ENCODE data around the gene ACBD4. TPM values are rescaled to one million over a fixed set of nuclear protein-coding genes. Genes with fewer than 3 reads are reported as not detected.
A peak's percentile ranks its signal among the peaks of the same experiment; 100 is the strongest.

The ACBD4 gene
- total RNA-seq = 1 to 10 TPM; 8.4 to 8.7 TPM
- long read RNA-seq, partial matches to known transcripts = 0 of 9 reads
- long read RNA-seq, other reads (novel, unspliced or antisense) = 7 of 9 reads

- intact Hi-C loops (cut with DNase I) = loop anchor here in 1 of 2 donors (1.0 kb wide), 1 partner anchor 62 kb away; no protein-coding TSS in a partner anchor
- DNase-seq = peak; percentile 97
- ATAC-seq = peak; percentile 79 to 80
Observed at GRCh38 chr17:45135192-45135977, at the start of gene ACBD4. Gene ACBD4, plus strand, starts transcription at chr17:45135687. Its CDS starts 458 bp downstream, at chr17:45136145.

GRCh38 chr17:45086391-45086790 lies 49.1 kb upstream of the ACBD4 start:
- DNase-seq (no peak), ATAC-seq (no peak)
- intact Hi-C loops (cut with DNase I) = no loop called here

- intact Hi-C loops (cut with DNase I) = no loop called here
- ATAC-seq = no peak
- no peak for DNase-seq
Observed at GRCh38 chr17:45086865-45087503, 48.5 kb upstream of the ACBD4 start.

GRCh38 chr17:45087504-45087975 lies 47.9 kb upstream of the ACBD4 start:
- intact Hi-C loops (cut with DNase I) = no loop called here
- peak; percentile 28 to 36 for ATAC-seq
- DNase-seq = no peak

GRCh38 chr17:45087978-45088377 lies 47.5 kb upstream of the ACBD4 start:
- intact Hi-C loops (cut with DNase I) = no loop called here
- DNase-seq (no peak), ATAC-seq (no peak)

GRCh38 chr17:45088741-45089140 lies 46.7 kb upstream of the ACBD4 start:
- ATAC-seq (no peak), DNase-seq (no peak)
- intact Hi-C loops (cut with DNase I) = no loop called here

GRCh38 chr17:45090711-45091110 lies 44.8 kb upstream of the ACBD4 start:
- ATAC-seq = no peak
- no peak for DNase-seq
- intact Hi-C loops (cut with DNase I) = loop anchor here (10.0 kb wide), 1 partner anchor 176 kb away; the partner anchor contains the start of gene GFAP (in 2 of the 2)

GRCh38 chr17:45091778-45092425 lies 43.6 kb upstream of the ACBD4 start:
- peak; percentile 19 for DNase-seq
- intact Hi-C loops (cut with DNase I) = loop anchor here (10.0 kb wide), 1 partner anchor 177 kb away; the partner anchor contains the start of gene GFAP (in 2 of the 2)
- ATAC-seq = no peak

- ATAC-seq = peak; percentile 95 to 97
- intact Hi-C loops (cut with DNase I) = loop anchor here (10.0 kb wide), 1 partner anchor 178 kb away; the partner anchor contains the start of gene GFAP (in 2 of the 2)
- DNase-seq = peak; percentile 90
Observed at GRCh38 chr17:45092911-45093430, 42.5 kb upstream of the ACBD4 start.

GRCh38 chr17:45093444-45094110 lies 41.9 kb upstream of the ACBD4 start:
- no peak for DNase-seq
- intact Hi-C loops (cut with DNase I) = loop anchor here (10.0 kb wide), 1 partner anchor 179 kb away; the partner anchor contains the start of gene GFAP (in 2 of the 2)

GRCh38 chr17:45096141-45096540 lies 39.3 kb upstream of the ACBD4 start:
- no peak for DNase-seq
- no peak for ATAC-seq
- intact Hi-C loops (cut with DNase I) = loop anchor here (5.0 to 10.0 kb wide), 3 partner anchors 36 to 181 kb away; partner anchors contain the start of genes GFAP (in 2 of the 2) and PLCD3 (in 2 of the 2)

More at GRCh38 chr17:45093444-45094110, 41.9 kb upstream of the ACBD4 start:
- ATAC-seq = peak; percentile 52 to 60

- intact Hi-C loops (cut with DNase I) = loop anchor here (5.0 to 10.0 kb wide), 3 partner anchors 35 to 182 kb away; partner anchors contain the start of genes GFAP (in 2 of the 2) and PLCD3 (in 2 of the 2)
- DNase-seq (no peak), ATAC-seq (no peak)
Observed at GRCh38 chr17:45096926-45097325, 38.6 kb upstream of the ACBD4 start.

- DNase-seq = no peak
- ATAC-seq = peak in 1 of 2 donors; percentile 2
- intact Hi-C loops (cut with DNase I) = loop anchor here (2.0 to 10.0 kb wide), 4 partner anchors 34 to 183 kb away; partner anchors contain the start of genes GFAP (in 2 of the 2) and PLCD3 (in 2 of the 2)
Observed at GRCh38 chr17:45098081-45098868, 37.2 kb upstream of the ACBD4 start.

GRCh38 chr17:45098869-45099616 lies 36.4 kb upstream of the ACBD4 start:
- intact Hi-C loops (cut with DNase I) = loop anchor here (2.0 to 10.0 kb wide), 4 partner anchors 33 to 184 kb away; partner anchors contain the start of genes GFAP (in 2 of the 2) and PLCD3 (in 2 of the 2)
- ATAC-seq = peak; percentile 79 to 80
- DNase-seq = peak; percentile 87

GRCh38 chr17:45101546-45101882 lies 34.0 kb upstream of the ACBD4 start:
- intact Hi-C loops (cut with DNase I) = no loop called here
- ATAC-seq (no peak), DNase-seq (no peak)

Data from left cardiac atrium (tissue), 4 donors.